ENCODE data around the gene CCDC186. TPM values are rescaled to one million over a fixed set of nuclear protein-coding genes. Genes with fewer than 3 reads are reported as not detected.
A peak's percentile ranks its signal among the peaks of the same experiment; 100 is the strongest.

The CCDC186 gene
- total and polyA plus RNA-seq, 2 experiments from 2014 or later, result 14.9 to 32.4 TPM

- no peak overlapping the region for H2AFZ ChIP-seq
- no peaks in the 10 kb centered on the region for H3K79me2 ChIP-seq
- H3K36me3 ChIP-seq (replicated peaks; ENCODE audit: insufficient read depth, low read depth), result no peaks in the 10 kb centered on the region
- WGBS (ENCODE audit: low lambda C conversion rate, missing lambda C conversion rate), result 80% methylated on average over 5 of the region's 5 CpGs
- H3K27ac ChIP-seq, result no peak overlapping the region
- DNase-seq (ENCODE audit: low spot score), result no peak
- H3K4me2 ChIP-seq, result no peak overlapping the region
- H3K9me2 ChIP-seq (replicated peaks; ENCODE audit: insufficient read depth), result no peaks in the 10 kb centered on the region
- no peaks in the 10 kb centered on the region for H3K27me3 ChIP-seq
- no peak overlapping the region for H3K4me3 ChIP-seq
- no peaks in the 10 kb centered on the region for H3K4me1 ChIP-seq (ENCODE audit: insufficient read depth)
- no peaks in the 10 kb centered on the region for H3K9me3 ChIP-seq (ENCODE audit: low read depth)
- H4K20me1 ChIP-seq (ENCODE audit: insufficient read depth, poor library complexity, severe bottlenecking), result no peaks in the 10 kb centered on the region
- TF ChIP-seq EZH2phosphoT487 (IDR thresholded peaks at IDR 0.05; ENCODE audit: low read depth, severe bottlenecking, unreplicated experiment) (no peak), EZH2 (IDR thresholded peaks at IDR 0.05; ENCODE audit: borderline replicate concordance) (no peak), CTCF (IDR thresholded peaks at IDR 0.05; ENCODE audit: poor library complexity) (no peak)
Observed at GRCh38 chr10:114184276-114184675, 10.3 kb upstream of the CCDC186 start.

GRCh38 chr10:114183563-114183962 lies 9.6 kb upstream of the CCDC186 start:
- H3K4me2 ChIP-seq, result no peak overlapping the region
- no peaks in the 10 kb centered on the region for H3K36me3 ChIP-seq (replicated peaks; ENCODE audit: insufficient read depth, low read depth)
- H3K9me2 ChIP-seq (replicated peaks; ENCODE audit: insufficient read depth), result no peaks in the 10 kb centered on the region
- H4K20me1 ChIP-seq (ENCODE audit: insufficient read depth, poor library complexity, severe bottlenecking), result no peaks in the 10 kb centered on the region
- no peak for DNase-seq (ENCODE audit: low spot score)
- 82% methylated on average over 9 of the region's 9 CpGs for WGBS (ENCODE audit: low lambda C conversion rate, missing lambda C conversion rate)
- no peak overlapping the region for H2AFZ ChIP-seq
- no peaks in the 10 kb centered on the region for H3K79me2 ChIP-seq
- H3K4me3 ChIP-seq, result no peak overlapping the region
- no peaks in the 10 kb centered on the region for H3K27me3 ChIP-seq
- H3K27ac ChIP-seq, result no peak overlapping the region
- no peaks in the 10 kb centered on the region for H3K4me1 ChIP-seq (ENCODE audit: insufficient read depth)
- H3K9me3 ChIP-seq (ENCODE audit: low read depth), result no peaks in the 10 kb centered on the region
- TF ChIP-seq CTCF (IDR thresholded peaks at IDR 0.05; ENCODE audit: poor library complexity) (no peak), EZH2phosphoT487 (IDR thresholded peaks at IDR 0.05; ENCODE audit: low read depth, severe bottlenecking, unreplicated experiment) (no peak), EZH2 (IDR thresholded peaks at IDR 0.05; ENCODE audit: borderline replicate concordance) (no peak)

- DNase-seq (ENCODE audit: low spot score), result no peak
- H3K4me2 ChIP-seq, result peak overlapping the region; percentile 32
- 52% methylated on average over 5 of the region's 5 CpGs for WGBS (ENCODE audit: low lambda C conversion rate, missing lambda C conversion rate)
- H3K9me3 ChIP-seq (ENCODE audit: low read depth), result no peaks in the 10 kb centered on the region
- no peak overlapping the region for H2AFZ ChIP-seq
- H4K20me1 ChIP-seq (ENCODE audit: insufficient read depth, poor library complexity, severe bottlenecking), result no peaks in the 10 kb centered on the region
- no peaks in the 10 kb centered on the region for H3K79me2 ChIP-seq
- H3K9me2 ChIP-seq (replicated peaks; ENCODE audit: insufficient read depth), result no peaks in the 10 kb centered on the region
- no peaks in the 10 kb centered on the region for H3K27me3 ChIP-seq
- no peaks in the 10 kb centered on the region for H3K36me3 ChIP-seq (replicated peaks; ENCODE audit: insufficient read depth, low read depth)
- H3K4me1 ChIP-seq (ENCODE audit: insufficient read depth), result no peaks in the 10 kb centered on the region
- no peak overlapping the region for H3K4me3 ChIP-seq
- H3K27ac ChIP-seq, result peak overlapping the region; percentile 16
- TF ChIP-seq EZH2 (IDR thresholded peaks at IDR 0.05; ENCODE audit: borderline replicate concordance) (no peak), CTCF (IDR thresholded peaks at IDR 0.05; ENCODE audit: poor library complexity) (no peak), EZH2phosphoT487 (IDR thresholded peaks at IDR 0.05; ENCODE audit: low read depth, severe bottlenecking, unreplicated experiment) (no peak)
Observed at GRCh38 chr10:114181971-114182370, 8.0 kb upstream of the CCDC186 start.

GRCh38 chr10:114180937-114181336 lies 6.9 kb upstream of the CCDC186 start:
- no peaks in the 10 kb centered on the region for H3K36me3 ChIP-seq (replicated peaks; ENCODE audit: insufficient read depth, low read depth)
- no peaks in the 10 kb centered on the region for H3K9me2 ChIP-seq (replicated peaks; ENCODE audit: insufficient read depth)
- no peaks in the 10 kb centered on the region for H3K79me2 ChIP-seq
- DNase-seq (ENCODE audit: low spot score), result no peak
- H3K4me1 ChIP-seq (ENCODE audit: insufficient read depth), result no peaks in the 10 kb centered on the region
- no peak overlapping the region for H3K4me2 ChIP-seq
- no peaks in the 10 kb centered on the region for H4K20me1 ChIP-seq (ENCODE audit: insufficient read depth, poor library complexity, severe bottlenecking)
- no peak overlapping the region for H3K27ac ChIP-seq
- no peaks in the 10 kb centered on the region for H3K9me3 ChIP-seq (ENCODE audit: low read depth)
- 98% methylated on average over 3 of the region's 3 CpGs for WGBS (ENCODE audit: low lambda C conversion rate, missing lambda C conversion rate)
- H2AFZ ChIP-seq, result no peak overlapping the region
- TF ChIP-seq EZH2 (IDR thresholded peaks at IDR 0.05; ENCODE audit: borderline replicate concordance), result no peak
- no peak for TF ChIP-seq EZH2phosphoT487 (IDR thresholded peaks at IDR 0.05; ENCODE audit: low read depth, severe bottlenecking, unreplicated experiment)
- no peak for TF ChIP-seq CTCF (IDR thresholded peaks at IDR 0.05; ENCODE audit: poor library complexity)
- no peaks in the 10 kb centered on the region for H3K27me3 ChIP-seq
- H3K4me3 ChIP-seq, result no peak overlapping the region
